ENCODE results near the gene LGI1. TPM values are rescaled to one million over a fixed set of nuclear protein-coding genes. Genes with fewer than 3 reads are reported as not detected.

Gene LGI1
- total and polyA plus RNA-seq, 3 experiments from 2014 or later = not detected

GRCh38 chr10:93751124-93751523, 6.6 kb upstream of the LGI1 start:
- H3K9me3 ChIP-seq (ENCODE audit: low read length) = no peaks in the 10 kb centered on the region
- POLR2A ChIA-PET = interaction anchor here (0.5 kb wide), 1 partner anchor 686 kb away, joined by 5 read pairs; no protein-coding TSS in a partner anchor
- no peak overlapping the region for H3K27ac ChIP-seq (ENCODE audit: low read depth, low read length)
- Mint-ChIP-seq H3K36me3 (no peaks in the 10 kb centered on the region), H3K4me3 (no peak overlapping the region), H3K27ac (no peak overlapping the region), H3K4me1 (peaks cover 6 to 10% (median 10%) of the 10 kb centered on the region in 3 donors), H3K9me3 (no peaks in the 10 kb centered on the region), H3K27me3 (peaks cover 18 to 26% of the 10 kb centered on the region in 2 donors)
- no peak for DNase-seq
- no peaks in the 10 kb centered on the region for H3K27me3 ChIP-seq (ENCODE audit: insufficient read depth, low read length, poor library complexity, severe bottlenecking)
- no peak overlapping the region for H3K4me3 ChIP-seq (ENCODE audit: low read length)
- H3K4me1 ChIP-seq (ENCODE audit: insufficient read depth, low read length) = no peaks in the 10 kb centered on the region
- H3K36me3 ChIP-seq (ENCODE audit: insufficient read depth, low read length) = no peaks in the 10 kb centered on the region
- CTCF ChIA-PET = no interaction called here

DNA sequence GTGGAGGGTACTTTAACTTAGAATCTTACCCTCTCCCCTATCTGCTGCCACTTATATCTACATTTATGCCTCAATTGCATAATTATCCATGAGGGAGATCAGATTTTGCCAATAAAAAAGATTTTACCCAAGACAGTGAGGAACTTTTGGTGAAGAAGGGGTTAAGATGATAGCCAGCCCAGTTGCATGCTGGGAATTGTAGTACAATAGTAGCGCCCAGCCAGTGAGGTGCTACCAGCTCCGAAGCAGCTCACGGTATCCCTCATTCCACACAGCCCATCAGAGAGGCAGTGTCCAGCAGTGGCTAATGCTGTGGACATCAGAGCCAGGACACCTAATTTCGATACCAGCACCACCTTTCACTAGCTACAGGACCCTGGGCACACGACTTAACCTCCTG, 5.9 kb upstream of the LGI1 start:
- Histone ChIP-seq H3K4me3 (ENCODE audit: low read length) (no peak overlapping the region), H3K4me1 (ENCODE audit: insufficient read depth, low read length) (no peaks in the 10 kb centered on the region), H3K36me3 (ENCODE audit: insufficient read depth, low read length) (no peaks in the 10 kb centered on the region), H3K27ac (ENCODE audit: low read depth, low read length) (no peak overlapping the region), H3K27me3 (ENCODE audit: insufficient read depth, low read length, poor library complexity, severe bottlenecking) (no peaks in the 10 kb centered on the region), H3K9me3 (ENCODE audit: low read length) (no peaks in the 10 kb centered on the region)
- ChIA-PET POLR2A (no interaction called here), CTCF (no interaction called here)
- H3K27ac Mint-ChIP-seq = no peak overlapping the region
- peaks cover 6 to 10% (median 10%) of the 10 kb centered on the region in 3 donors for H3K4me1 Mint-ChIP-seq
- peak overlapping the region in 6 of 7 donors; percentile 13 to 54 (median 49) for H3K4me3 Mint-ChIP-seq
- peak in 1 of 5 donors; percentile 4 for DNase-seq
- peaks cover 18 to 28% of the 10 kb centered on the region in 2 donors for H3K27me3 Mint-ChIP-seq
- no peaks in the 10 kb centered on the region for H3K9me3 Mint-ChIP-seq
- H3K36me3 Mint-ChIP-seq = no peaks in the 10 kb centered on the region

DNA sequence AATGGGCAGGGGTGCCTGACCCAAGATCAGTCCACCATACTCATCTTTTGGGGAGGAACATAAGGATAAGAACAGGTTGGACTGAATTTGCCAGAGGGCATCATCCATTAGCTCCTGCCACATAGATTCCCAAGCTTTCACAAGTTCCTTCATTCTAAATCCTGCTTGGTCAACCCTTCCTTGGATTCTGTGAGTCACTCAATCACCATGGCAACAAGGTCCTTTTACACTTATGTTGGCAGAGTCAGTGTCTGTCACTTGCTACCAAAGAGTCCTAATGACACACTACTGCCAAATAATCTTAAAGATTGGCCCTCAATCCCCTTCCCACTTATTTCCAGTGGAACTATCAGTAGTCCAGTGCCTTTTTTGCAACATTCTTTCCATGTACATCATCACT, 5.0 kb upstream of the LGI1 start:
- ChIA-PET POLR2A (no interaction called here), CTCF (no interaction called here)
- no peak overlapping the region for H3K27ac Mint-ChIP-seq
- H3K27me3 Mint-ChIP-seq = peaks cover 17 to 33% of the 10 kb centered on the region in 2 donors
- H3K4me1 Mint-ChIP-seq = peaks cover 7 to 16% (median 12%) of the 10 kb centered on the region in 3 donors
- Histone ChIP-seq H3K4me3 (ENCODE audit: low read length) (no peak overlapping the region), H3K4me1 (ENCODE audit: insufficient read depth, low read length) (no peaks in the 10 kb centered on the region), H3K36me3 (ENCODE audit: insufficient read depth, low read length) (no peaks in the 10 kb centered on the region), H3K27me3 (ENCODE audit: insufficient read depth, low read length, poor library complexity, severe bottlenecking) (no peaks in the 10 kb centered on the region), H3K27ac (ENCODE audit: low read depth, low read length) (no peak overlapping the region), H3K9me3 (ENCODE audit: low read length) (no peaks in the 10 kb centered on the region)
- H3K36me3 Mint-ChIP-seq = no peaks in the 10 kb centered on the region
- no peak for DNase-seq
- peak overlapping the region in 1 of 7 donors; percentile 65 for H3K4me3 Mint-ChIP-seq
- no peaks in the 10 kb centered on the region for H3K9me3 Mint-ChIP-seq

- Mint-ChIP-seq H3K27me3 (peaks cover 21 to 42% of the 10 kb centered on the region in 2 donors), H3K9me3 (no peaks in the 10 kb centered on the region), H3K4me3 (no peak overlapping the region), H3K4me1 (peaks cover 14 to 25% (median 18%) of the 10 kb centered on the region in 3 donors), H3K27ac (no peak overlapping the region), H3K36me3 (no peaks in the 10 kb centered on the region)
- H3K27ac ChIP-seq (ENCODE audit: low read depth, low read length) = no peak overlapping the region
- no peak overlapping the region for H3K4me3 ChIP-seq (ENCODE audit: low read length)
- no peaks in the 10 kb centered on the region for H3K9me3 ChIP-seq (ENCODE audit: low read length)
- peaks cover 4% of the 10 kb centered on the region for H3K27me3 ChIP-seq (ENCODE audit: insufficient read depth, low read length, poor library complexity, severe bottlenecking)
- ChIA-PET CTCF (no interaction called here), POLR2A (no interaction called here)
- no peak for DNase-seq
- no peaks in the 10 kb centered on the region for H3K36me3 ChIP-seq (ENCODE audit: insufficient read depth, low read length)
- H3K4me1 ChIP-seq (ENCODE audit: insufficient read depth, low read length) = no peaks in the 10 kb centered on the region
Observed at GRCh38 chr10:93753621-93754250, 4.0 kb upstream of the LGI1 start.

DNA sequence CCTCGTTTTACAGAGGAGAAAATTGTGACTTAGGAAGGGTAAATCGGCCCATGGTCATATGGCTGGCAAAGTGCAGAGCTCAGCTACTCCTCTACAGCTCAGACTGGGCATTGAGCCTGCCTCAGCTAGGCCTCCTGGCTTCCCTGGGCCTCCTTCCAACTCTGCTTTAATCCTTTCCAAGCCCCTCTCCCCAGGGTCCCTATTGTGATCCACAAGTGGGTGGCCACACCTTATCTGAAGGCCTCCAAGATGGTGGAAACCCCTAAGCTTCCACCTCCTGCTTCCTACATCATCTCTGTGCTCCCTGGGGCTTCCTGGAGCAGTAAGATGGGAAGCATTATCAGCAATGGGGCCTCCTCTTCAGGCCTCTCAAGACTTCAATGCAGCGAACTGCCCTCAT, 3.0 kb upstream of the LGI1 start:
- no peak overlapping the region for H3K4me3 Mint-ChIP-seq

GRCh38 chr10:93755443-93756116, 2.2 kb upstream of the LGI1 start:
- no peak for DNase-seq
- POLR2A ChIA-PET = no interaction called here
- H3K9me3 ChIP-seq (ENCODE audit: low read length) = no peaks in the 10 kb centered on the region
- H3K4me1 Mint-ChIP-seq = peaks cover 14 to 25% (median 18%) of the 10 kb centered on the region in 3 donors
- peaks cover 4% of the 10 kb centered on the region for H3K27me3 ChIP-seq (ENCODE audit: insufficient read depth, low read length, poor library complexity, severe bottlenecking)
- peaks cover 25 to 52% of the 10 kb centered on the region in 2 donors for H3K27me3 Mint-ChIP-seq
- no peaks in the 10 kb centered on the region for H3K36me3 ChIP-seq (ENCODE audit: insufficient read depth, low read length)
- no peak overlapping the region for H3K27ac ChIP-seq (ENCODE audit: low read depth, low read length)
- H3K36me3 Mint-ChIP-seq = no peaks in the 10 kb centered on the region
- no peaks in the 10 kb centered on the region for H3K9me3 Mint-ChIP-seq
- CTCF ChIA-PET = no interaction called here
- H3K27ac Mint-ChIP-seq = no peak overlapping the region
- no peak overlapping the region for H3K4me3 ChIP-seq (ENCODE audit: low read length)
- no peak overlapping the region for H3K4me3 Mint-ChIP-seq
- no peaks in the 10 kb centered on the region for H3K4me1 ChIP-seq (ENCODE audit: insufficient read depth, low read length)

More for the DNA sequence above, 3.0 kb upstream of the LGI1 start:
- Mint-ChIP-seq H3K36me3 (no peaks in the 10 kb centered on the region), H3K27ac (no peak overlapping the region), H3K4me1 (peaks cover 14 to 25% (median 18%) of the 10 kb centered on the region in 3 donors), H3K27me3 (peaks cover 25 to 48% of the 10 kb centered on the region in 2 donors), H3K9me3 (no peaks in the 10 kb centered on the region)
- H3K9me3 ChIP-seq (ENCODE audit: low read length) = no peaks in the 10 kb centered on the region
- H3K4me3 ChIP-seq (ENCODE audit: low read length) = no peak overlapping the region
- no peak for DNase-seq
- POLR2A ChIA-PET = no interaction called here
- CTCF ChIA-PET = no interaction called here
- no peaks in the 10 kb centered on the region for H3K36me3 ChIP-seq (ENCODE audit: insufficient read depth, low read length)
- no peaks in the 10 kb centered on the region for H3K4me1 ChIP-seq (ENCODE audit: insufficient read depth, low read length)
- H3K27me3 ChIP-seq (ENCODE audit: insufficient read depth, low read length, poor library complexity, severe bottlenecking) = peaks cover 4% of the 10 kb centered on the region
- no peak overlapping the region for H3K27ac ChIP-seq (ENCODE audit: low read depth, low read length)

DNA sequence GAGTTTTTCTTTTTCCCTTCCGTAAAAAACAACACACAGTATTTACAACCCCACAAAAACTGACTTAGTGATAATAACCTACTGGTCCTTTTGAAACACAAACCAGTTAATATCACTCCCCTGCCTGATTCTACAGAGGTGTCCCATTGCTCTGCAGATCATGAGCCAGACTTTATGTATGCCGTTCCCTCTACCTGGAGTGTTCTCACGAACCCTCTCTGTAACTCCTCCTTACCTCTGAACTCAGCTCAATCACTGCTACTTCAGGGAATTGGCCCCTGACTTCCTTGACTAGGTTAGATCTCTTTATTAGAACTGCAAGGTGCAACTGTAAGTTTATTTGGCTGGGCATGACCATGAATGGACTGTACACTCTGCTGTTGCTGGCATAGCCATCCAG, 1.6 kb upstream of the LGI1 start:
- no peaks in the 10 kb centered on the region for H3K36me3 Mint-ChIP-seq
- ChIA-PET CTCF (no interaction called here), POLR2A (no interaction called here)
- Histone ChIP-seq H3K36me3 (ENCODE audit: insufficient read depth, low read length) (no peaks in the 10 kb centered on the region), H3K9me3 (ENCODE audit: low read length) (no peaks in the 10 kb centered on the region), H3K27ac (ENCODE audit: low read depth, low read length) (no peak overlapping the region), H3K4me3 (ENCODE audit: low read length) (no peak overlapping the region), H3K27me3 (ENCODE audit: insufficient read depth, low read length, poor library complexity, severe bottlenecking) (peaks cover 4% of the 10 kb centered on the region), H3K4me1 (ENCODE audit: insufficient read depth, low read length) (no peaks in the 10 kb centered on the region)
- H3K27me3 Mint-ChIP-seq = peaks cover 25 to 52% of the 10 kb centered on the region in 2 donors
- H3K9me3 Mint-ChIP-seq = no peaks in the 10 kb centered on the region
- no peak overlapping the region for H3K27ac Mint-ChIP-seq
- no peak overlapping the region for H3K4me3 Mint-ChIP-seq
- no peak for DNase-seq
- peaks cover 14 to 25% (median 18%) of the 10 kb centered on the region in 3 donors for H3K4me1 Mint-ChIP-seq

DNA sequence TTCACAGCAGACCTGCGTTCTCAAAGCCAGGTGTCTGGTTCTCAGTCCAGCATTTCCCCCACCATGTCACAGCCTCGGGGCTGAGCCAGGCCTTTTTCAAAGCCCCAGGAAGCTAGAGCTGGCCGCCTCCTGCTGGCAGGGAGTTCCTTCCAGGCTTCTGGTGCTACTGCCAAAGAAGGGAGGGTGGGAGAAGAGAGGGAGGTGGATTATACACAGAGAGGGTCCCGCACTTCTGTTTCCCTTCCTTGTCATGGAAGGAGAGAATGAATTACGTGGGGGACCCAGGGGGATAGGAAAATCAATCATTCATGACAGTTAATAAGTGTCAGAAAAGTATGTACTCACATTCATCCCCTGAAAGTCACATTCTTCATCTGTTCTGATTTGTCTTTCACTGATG, 600 bp upstream of the LGI1 start:
- H3K27me3 Mint-ChIP-seq = peaks cover 20 to 53% of the 10 kb centered on the region in 2 donors
- no peaks in the 10 kb centered on the region for H3K9me3 Mint-ChIP-seq
- no peaks in the 10 kb centered on the region for H3K4me1 ChIP-seq (ENCODE audit: insufficient read depth, low read length)
- no peak overlapping the region for H3K27ac Mint-ChIP-seq
- ChIA-PET CTCF (no interaction called here), POLR2A (interaction anchor here (0.6 kb wide), 1 partner anchor 55 kb away, joined by 5 read pairs; no protein-coding TSS in a partner anchor)
- no peak overlapping the region for H3K27ac ChIP-seq (ENCODE audit: low read depth, low read length)
- no peak for DNase-seq
- H3K27me3 ChIP-seq (ENCODE audit: insufficient read depth, low read length, poor library complexity, severe bottlenecking) = peaks cover 4% of the 10 kb centered on the region
- no peaks in the 10 kb centered on the region for H3K9me3 ChIP-seq (ENCODE audit: low read length)
- H3K36me3 Mint-ChIP-seq = no peaks in the 10 kb centered on the region
- no peak overlapping the region for H3K4me3 ChIP-seq (ENCODE audit: low read length)
- H3K4me3 Mint-ChIP-seq = no peak overlapping the region
- H3K4me1 Mint-ChIP-seq = peaks cover 9 to 19% (median 11%) of the 10 kb centered on the region in 3 donors
- H3K36me3 ChIP-seq (ENCODE audit: insufficient read depth, low read length) = no peaks in the 10 kb centered on the region
